Hematopoietic multipotent progenitor cell treated with erythropoietin and hydrocortisone succinate and interleukin-3 and kit ligand, for 15 days (in vitro differentiated cells): ENCODE data around the gene TSKS.

Experiments used
- DNase-seq: peaks from one replicate; pipeline ENCODE4 v3.0.0-alpha.2; 2015; ENCODE audit warnings: low spot score

TSKS gene

GRCh38 chr19:49792829-49793560 is 29.9 kb upstream of the TSKS start:
- no peak for DNase-seq

- DNase-seq = no peak
These were observed 28.8 kb upstream of the TSKS start for GRCh38 chr19:49791776-49792445.

DNA sequence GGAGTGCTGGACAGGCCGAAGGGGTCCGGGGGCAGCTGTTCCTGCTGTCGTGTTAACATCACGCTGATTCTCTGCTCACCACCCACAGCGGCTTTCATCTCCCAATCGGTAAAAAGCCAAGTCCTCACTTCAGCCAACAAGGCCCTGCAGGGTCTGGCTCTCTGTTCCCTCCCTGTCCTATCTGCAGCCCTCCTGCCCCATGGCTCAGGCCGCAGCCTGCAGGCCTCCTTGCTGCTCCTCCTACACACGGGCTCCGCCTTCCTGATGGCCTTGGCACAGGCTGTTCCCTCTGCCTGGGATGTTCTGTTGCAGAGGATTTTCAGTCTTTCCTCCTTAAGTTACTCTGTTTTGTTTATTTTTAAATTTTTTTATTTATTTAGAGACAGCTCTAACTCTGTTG is 27.8 kb upstream of the TSKS start:
- DNase-seq = no peak

- DNase-seq = no peak
These were observed 25.8 kb upstream of the TSKS start for GRCh38 chr19:49788857-49789256.

DNA sequence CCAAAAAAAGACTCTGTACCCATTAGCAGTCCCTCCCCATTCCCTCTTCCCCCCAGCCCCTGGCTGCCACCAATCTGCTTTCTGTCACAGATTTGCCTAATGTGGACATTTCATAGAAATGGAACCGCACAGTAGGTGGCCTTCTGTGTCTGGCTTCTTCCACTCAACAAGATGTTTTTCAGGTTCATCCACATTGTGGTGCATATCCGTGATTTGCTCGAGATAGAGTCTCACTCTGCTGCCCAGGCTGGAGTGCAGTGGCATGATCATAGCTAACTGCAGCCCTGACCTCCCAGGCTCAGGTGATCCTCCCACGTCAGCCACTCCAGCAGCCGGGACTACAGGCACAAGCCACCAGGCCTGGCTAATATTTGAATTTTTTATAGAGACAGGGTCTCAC is 24.6 kb upstream of the TSKS start:
- DNase-seq = no peak

- DNase-seq = no peak
These were observed 23.3 kb upstream of the TSKS start for GRCh38 chr19:49786376-49786820.

GRCh38 chr19:49782515-49782914 is 19.4 kb upstream of the TSKS start:
- no peak for DNase-seq

DNA sequence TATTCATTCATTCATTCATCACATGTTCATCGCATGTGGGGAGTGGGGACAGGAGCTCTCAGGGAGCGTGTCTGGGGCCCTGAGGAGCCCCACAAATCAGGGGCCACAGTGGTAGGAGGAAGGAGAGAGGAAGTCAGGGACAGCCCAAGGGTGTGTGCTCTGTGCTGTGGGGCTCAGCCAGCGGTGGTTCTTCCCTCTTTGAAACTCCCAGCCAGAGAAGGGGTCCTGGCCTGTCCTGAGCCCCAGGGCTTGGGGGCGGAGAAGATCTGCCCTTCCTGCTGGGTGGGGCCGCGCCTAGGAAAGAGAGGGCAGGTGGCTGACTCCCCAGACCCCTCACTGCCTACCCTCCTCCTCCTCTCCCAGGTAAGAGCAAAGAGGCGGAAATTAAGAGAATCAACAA is 18.3 kb upstream of the TSKS start:
- no peak for DNase-seq

DNA sequence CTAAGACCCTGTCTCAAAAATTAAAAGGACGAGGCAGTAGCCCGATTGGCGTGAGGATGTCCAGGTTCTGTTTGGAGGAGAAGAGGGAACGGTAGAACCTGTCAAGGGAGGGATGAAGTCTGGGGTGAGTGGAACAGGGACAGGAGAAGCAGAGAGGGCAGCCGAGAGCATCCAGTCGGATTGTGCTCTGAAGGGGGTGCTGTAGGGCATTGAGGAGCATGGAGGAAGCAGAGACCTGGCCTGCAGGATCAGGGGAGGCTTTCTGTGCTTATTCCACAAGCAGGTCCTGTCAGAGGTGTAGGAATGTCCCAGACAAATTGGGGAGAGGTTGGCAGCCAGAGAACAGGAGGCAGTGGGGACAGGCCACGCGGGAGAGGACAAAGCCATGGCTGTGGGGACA is 17.8 kb upstream of the TSKS start:
- DNase-seq = no peak

- peak; percentile 18 for DNase-seq
These were observed 16.8 kb upstream of the TSKS start for GRCh38 chr19:49779731-49780555.

DNA sequence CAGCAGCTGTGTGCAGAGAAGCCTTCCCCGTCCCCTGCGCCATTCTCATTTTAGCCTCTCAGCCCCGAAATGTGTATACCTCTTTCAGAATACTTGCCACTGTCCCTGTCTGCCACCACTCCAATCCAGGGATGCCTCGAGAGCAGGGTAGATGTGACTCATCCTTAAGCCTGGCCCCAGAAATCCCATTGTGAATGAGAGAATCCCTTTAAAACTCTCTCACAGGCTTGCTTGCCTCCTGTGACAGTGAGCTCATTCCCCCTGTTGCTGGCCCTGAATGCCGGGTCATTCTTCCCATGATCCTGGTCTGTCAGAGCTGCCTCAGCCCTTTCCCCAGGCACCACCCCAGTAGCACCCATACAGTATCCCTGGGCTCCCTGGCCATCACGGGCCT is 13.3 kb upstream of the TSKS start:
- DNase-seq = peak; percentile 23

DNA sequence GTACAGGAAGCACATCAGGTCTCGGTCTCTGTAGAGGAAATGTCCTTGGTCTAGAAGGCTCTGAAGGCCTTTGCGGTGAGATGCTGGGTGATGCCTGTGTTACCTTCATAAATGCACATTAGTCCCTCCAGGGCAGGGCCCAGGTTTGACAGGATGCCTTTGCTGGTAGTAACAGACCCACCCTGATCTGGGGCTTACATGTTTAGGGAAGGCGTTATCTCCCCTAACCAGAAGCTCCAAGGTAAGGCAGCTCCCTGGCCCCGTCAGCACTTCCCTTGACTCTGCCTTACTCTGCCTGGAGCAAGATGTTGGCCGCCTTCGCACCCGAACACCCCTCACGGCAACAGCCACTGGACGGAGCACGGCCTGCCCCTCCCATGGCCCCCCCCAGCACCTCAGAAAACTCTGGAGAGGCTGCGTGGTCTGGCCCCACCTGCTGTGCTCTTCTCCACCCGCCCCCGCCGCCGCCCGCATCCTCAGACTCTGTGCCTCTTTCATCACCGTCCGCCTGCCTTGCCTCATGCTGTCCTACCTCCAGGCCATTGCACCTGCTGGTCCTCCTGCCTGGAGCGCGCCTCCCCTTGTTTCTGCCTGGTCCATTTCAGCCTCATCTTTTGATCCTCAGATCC is 12.8 kb upstream of the TSKS start:
- peak; percentile 91 for DNase-seq

DNA sequence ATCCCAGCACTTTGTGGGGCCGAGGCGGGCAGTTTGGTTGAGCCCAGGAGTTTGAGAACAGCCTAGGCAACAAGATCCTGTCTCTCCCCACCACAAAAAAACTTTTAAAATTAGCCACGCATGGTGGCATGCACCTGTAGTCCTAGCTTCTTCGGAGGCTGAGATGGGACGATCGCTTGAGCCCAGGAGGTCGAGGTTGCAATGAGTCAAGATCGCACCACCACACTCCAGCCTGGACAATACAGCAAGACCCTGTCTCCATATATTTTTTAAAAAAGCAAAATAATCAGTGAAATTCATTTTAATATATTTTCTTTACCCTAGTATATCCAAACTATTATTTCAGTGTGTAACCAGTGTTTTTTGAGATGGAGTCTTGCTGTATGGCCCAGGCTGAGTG is 11.9 kb upstream of the TSKS start:
- no peak for DNase-seq

GRCh38 chr19:49773663-49774350 is 10.7 kb upstream of the TSKS start:
- peak; percentile 37 for DNase-seq

- peak; percentile 73 for DNase-seq
These were observed 9.8 kb upstream of the TSKS start for GRCh38 chr19:49772850-49773432.

- no peak for DNase-seq
These were observed 8.6 kb upstream of the TSKS start for GRCh38 chr19:49771674-49772139.

DNA sequence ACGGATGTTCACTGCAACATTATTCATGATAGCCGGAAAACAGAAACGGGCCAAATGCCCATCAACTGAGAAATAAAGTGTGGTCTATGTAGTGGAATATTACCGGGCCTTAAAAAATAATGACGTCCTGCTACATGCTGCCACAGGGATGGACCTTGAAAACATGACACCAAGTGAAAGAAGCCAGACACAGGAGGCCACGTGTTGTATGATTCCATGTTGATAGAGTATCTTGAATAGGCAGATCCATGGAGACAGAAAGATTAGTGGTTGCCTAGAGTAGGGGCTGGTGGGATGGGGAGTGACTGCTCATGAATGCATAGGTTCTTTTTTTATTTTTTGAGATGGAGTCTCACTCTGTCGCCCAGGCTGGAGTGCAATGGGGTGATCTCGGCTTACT is 7.4 kb upstream of the TSKS start:
- DNase-seq = peak; percentile 15

GRCh38 chr19:49767967-49768581 is 5.0 kb upstream of the TSKS start:
- no peak for DNase-seq

DNA sequence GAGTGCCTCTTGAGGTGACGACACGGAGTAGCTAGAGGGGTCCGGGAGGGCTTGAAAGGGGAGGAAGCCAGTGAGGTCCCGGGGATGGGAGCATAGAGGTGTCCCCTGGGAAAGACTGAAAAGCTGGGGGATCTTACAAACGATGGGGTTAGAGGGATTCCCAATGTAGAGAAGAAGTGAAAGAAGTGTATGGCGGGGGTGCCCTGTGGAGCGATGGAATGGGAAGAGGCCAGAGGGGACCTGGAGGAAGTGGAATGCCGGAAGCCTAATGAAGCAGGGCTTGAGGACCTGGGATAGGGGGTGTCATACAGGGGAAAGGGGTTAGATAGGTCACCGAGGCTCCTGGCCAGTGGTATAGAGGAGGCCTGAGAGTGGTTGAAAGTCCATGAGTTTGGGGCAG is 4.3 kb upstream of the TSKS start:
- DNase-seq = peak; percentile 10

GRCh38 chr19:49766930-49767299 is 3.8 kb upstream of the TSKS start, which contains the start of gene AP2A1:
Gene AP2A1, plus strand, starts transcription at chr19:49767001. Its CDS starts 133 bp downstream, at chr19:49767134.
- DNase-seq = no peak
